Neutrophil (primary cell): ENCODE measurements around the gene TMEM86B.

ENCODE experiments used
- H3K27ac ChIP-seq: fragments of 200-600 bp; sonication (generic); 2 replicates; pipeline ENCODE4 v1.5.1; 2016; ENCODE audit warnings: mild to moderate bottlenecking, moderate library complexity
- H3K27me3 ChIP-seq: fragments of 200-600 bp; sonication (generic); 2 replicates; pipeline ENCODE4 v1.6.0; 2016; ENCODE audit warnings: mild to moderate bottlenecking
- H3K36me3 ChIP-seq: fragments of 200-600 bp; sonication (generic); 2 replicates; pipeline ENCODE4 v1.5.1; 2017
- H3K4me1 ChIP-seq, 2 experiments: fragments of 200-600 bp in 1 of 2; sonication (generic) in 1 of 2; 1 replicate in 1 of 2; 2 replicates in 1 of 2; pipeline versions ENCODE4 v1.5.1 to v1.6.1; 2013 to 2016; ENCODE audit warnings: low read depth in 1 of 2, low read length in 1 of 2, mild to moderate bottlenecking in 1 of 2, moderate library complexity in 1 of 2; ENCODE audit not compliant: control insufficient read depth in 1 of 2, insufficient read depth in 1 of 2
- H3K4me3 ChIP-seq, 2 experiments: fragments of 200-600 bp in 1 of 2; sonication (generic) in 1 of 2; 1 replicate in 1 of 2; 2 replicates in 1 of 2; pipeline ENCODE4 v1.5.1; 2013 to 2016; ENCODE audit warnings: low read depth in 1 of 2, low read length in 1 of 2, mild to moderate bottlenecking in 1 of 2, moderate library complexity in 1 of 2
- H3K9me3 ChIP-seq: fragments of 200-600 bp; sonication (generic); 2 replicates; pipeline ENCODE4 v1.5.1; 2016
- CTCF ChIP-seq: fragments of 200-600 bp; sonication (generic); IDR thresholded peaks from 2 replicates; pipeline ENCODE4 v1.5.1; 2016; ENCODE audit warnings: antibody characterized with exemption

Gene TMEM86B

DNA sequence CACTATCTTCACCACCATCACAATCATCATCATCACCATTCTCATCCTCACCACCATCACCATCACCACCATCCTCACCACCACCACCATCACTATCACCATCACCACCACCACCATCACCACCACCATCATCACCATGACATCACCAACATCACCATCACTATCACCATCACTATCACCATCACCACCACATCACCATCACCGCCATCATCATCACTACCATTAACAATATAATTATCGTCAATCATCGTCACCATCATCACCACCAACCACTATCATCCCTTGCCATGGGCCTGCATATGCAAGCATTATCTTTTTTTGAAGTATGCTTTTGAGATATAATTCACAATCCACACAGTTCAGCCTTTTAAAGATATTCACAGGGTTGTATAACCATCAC, 37.8 kb upstream of the TMEM86B start:
- Histone ChIP-seq H3K27me3 (no peaks in the 10 kb centered on the region), H3K9me3 (no peaks in the 10 kb centered on the region), H3K27ac (no peak overlapping the region), H3K4me1 (no peaks in the 10 kb centered on the region), H3K4me3 (no peak overlapping the region), H3K36me3 (no peaks in the 10 kb centered on the region)
- no peak for TF ChIP-seq CTCF

GRCh38 chr19:55265723-55266386, 37.3 kb upstream of the TMEM86B start:
- Histone ChIP-seq H3K27ac (no peak overlapping the region), H3K36me3 (no peaks in the 10 kb centered on the region)
- no peak for TF ChIP-seq CTCF

DNA sequence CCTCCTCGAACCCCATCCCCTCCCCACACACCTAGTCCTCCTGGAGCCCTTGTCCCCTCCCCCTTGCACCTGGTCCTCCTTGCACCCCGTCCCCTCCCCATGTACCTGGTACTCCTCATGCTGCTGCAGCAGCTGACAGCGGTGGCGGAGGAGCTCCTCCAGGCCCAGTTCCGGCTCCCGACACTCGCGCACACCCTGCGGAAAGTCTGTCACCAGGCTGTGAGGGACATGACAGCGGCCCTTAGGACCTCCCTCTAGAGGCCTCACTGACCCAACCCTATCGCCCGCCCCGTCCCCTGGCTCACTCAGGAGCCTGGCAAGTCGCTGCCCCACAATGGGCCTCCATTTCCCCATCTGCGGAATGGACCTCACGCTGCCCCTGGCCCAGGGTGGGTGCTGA, 36.6 kb upstream of the TMEM86B start:
- H3K36me3 ChIP-seq, result no peaks in the 10 kb centered on the region
- TF ChIP-seq CTCF, result no peak
- no peaks in the 10 kb centered on the region for H3K27me3 ChIP-seq
- no peaks in the 10 kb centered on the region for H3K4me1 ChIP-seq
- no peaks in the 10 kb centered on the region for H3K9me3 ChIP-seq
- H3K27ac ChIP-seq, result no peak overlapping the region
- H3K4me3 ChIP-seq, result no peak overlapping the region

More at GRCh38 chr19:55265723-55266386, 37.3 kb upstream of the TMEM86B start:
- Histone ChIP-seq H3K9me3 (no peaks in the 10 kb centered on the region), H3K27me3 (no peaks in the 10 kb centered on the region), H3K4me1 (no peaks in the 10 kb centered on the region), H3K4me3 (no peak overlapping the region)

GRCh38 chr19:55264531-55264930, 36.0 kb upstream of the TMEM86B start:
- no peak overlapping the region for H3K27ac ChIP-seq
- H3K36me3 ChIP-seq, result no peaks in the 10 kb centered on the region
- no peak overlapping the region for H3K4me3 ChIP-seq
- H3K4me1 ChIP-seq, result peaks cover 5% of the 10 kb centered on the region in 2 experiments
- no peaks in the 10 kb centered on the region for H3K9me3 ChIP-seq
- no peaks in the 10 kb centered on the region for H3K27me3 ChIP-seq
- TF ChIP-seq CTCF, result no peak

- Histone ChIP-seq H3K27ac (no peak overlapping the region), H3K27me3 (no peaks in the 10 kb centered on the region), H3K36me3 (no peaks in the 10 kb centered on the region), H3K4me1 (peaks cover 15 to 16% of the 10 kb centered on the region in 2 experiments), H3K4me3 (no peak overlapping the region), H3K9me3 (no peaks in the 10 kb centered on the region)
- no peak for TF ChIP-seq CTCF
These were observed 33.8 kb upstream of the TMEM86B start for GRCh38 chr19:55262359-55262758.
